HG02973 (cell line): ENCODE results near the gene EBF3.

Experiments used
- ATAC-seq: cut with Tn5 transposase; IDR thresholded peaks from one replicate; pipeline ENCODE4 v1.9.1; 2021; ENCODE audit warnings: moderate library complexity; ENCODE audit not compliant: unreplicated experiment

EBF3 gene

DNA sequence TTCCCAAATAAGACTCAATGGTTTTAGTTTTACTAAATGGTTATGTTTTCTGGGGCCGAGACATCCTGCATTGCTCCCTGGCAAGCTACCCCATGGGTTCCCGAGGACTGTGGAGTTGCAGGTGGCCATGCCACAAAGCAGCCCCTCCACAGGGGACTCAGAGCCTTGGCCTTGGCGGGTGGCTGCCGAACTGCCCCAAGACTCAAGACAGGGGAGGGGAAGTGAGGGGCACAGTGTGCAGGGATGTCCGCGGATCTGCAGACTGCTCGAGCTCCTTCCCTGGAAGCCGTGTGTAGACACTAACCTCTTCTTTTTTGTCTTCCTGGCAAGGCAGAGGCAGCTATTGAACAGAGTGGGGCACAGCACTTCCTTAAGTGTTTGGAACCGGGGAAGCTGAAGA, 154.6 kb downstream of the EBF3 start:
- no peak for ATAC-seq

- no peak for ATAC-seq
Observed at GRCh38 chr10:129808092-129808983, 155.7 kb downstream of the EBF3 start.

DNA sequence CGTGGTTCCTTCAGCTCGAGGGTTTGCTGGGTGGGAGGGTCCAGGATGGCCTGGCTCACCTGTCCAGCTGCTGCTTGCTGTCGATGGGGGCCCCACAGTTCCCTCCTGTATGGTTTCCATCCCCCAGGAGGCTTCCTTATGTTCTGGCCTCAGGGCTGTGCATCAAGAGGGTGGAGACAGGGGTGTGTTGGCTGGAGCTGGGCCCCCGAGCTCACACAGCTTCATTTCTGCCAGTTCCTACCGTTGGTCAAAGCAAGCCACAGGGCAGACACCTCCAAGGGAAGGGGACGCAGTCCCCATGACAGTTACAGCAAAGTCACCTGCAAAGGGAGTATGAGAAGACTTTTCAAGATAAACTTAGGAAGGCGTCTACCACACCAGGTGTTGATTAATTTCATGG, 156.9 kb downstream of the EBF3 start:
- no peak for ATAC-seq

DNA sequence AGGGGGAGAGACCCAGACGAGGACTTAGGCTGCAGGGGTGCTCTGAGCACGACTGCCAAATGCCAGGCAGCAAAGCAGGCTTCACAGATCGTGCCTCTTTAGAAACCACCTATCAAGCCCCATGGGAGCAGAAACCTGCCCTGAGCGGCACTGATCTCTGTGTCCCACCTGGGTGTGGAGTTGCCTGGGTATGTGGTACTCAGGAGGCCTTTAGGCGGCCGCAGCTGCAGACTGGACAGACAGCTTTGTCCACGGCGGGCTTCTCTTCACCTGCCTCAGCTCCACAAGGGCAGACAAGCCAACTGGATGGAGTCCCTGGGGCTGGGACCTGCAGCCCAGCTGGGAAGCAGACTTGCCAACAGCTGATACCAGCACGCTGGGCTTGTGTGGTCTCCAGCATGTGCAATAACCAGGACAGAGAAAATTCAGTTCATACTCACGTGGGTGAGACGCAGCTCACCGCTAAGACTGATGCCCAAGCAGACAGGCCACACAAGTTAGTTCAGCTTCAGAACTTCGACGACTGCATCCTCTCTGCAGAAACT, 163.2 kb downstream of the EBF3 start:
- no peak for ATAC-seq

DNA sequence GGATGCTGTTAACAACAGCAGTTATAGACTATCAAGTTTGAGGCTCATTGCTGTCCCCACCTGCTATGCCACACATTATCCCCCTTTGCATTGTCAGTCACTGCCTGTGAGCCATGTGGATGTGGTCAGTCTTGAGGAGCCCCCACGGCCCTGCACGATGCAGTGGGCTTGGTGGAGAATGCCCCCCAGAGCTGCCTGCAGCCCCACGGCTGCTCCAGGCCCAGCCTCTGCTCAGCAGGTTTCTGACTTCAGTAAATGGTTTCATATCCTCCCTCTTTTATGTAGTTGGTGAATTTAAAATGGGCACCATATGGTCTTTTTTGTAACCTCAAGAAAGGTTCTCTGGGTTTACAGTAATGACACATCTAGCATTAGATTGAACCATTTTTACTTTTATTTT, 164.1 kb downstream of the EBF3 start:
- no peak for ATAC-seq

DNA sequence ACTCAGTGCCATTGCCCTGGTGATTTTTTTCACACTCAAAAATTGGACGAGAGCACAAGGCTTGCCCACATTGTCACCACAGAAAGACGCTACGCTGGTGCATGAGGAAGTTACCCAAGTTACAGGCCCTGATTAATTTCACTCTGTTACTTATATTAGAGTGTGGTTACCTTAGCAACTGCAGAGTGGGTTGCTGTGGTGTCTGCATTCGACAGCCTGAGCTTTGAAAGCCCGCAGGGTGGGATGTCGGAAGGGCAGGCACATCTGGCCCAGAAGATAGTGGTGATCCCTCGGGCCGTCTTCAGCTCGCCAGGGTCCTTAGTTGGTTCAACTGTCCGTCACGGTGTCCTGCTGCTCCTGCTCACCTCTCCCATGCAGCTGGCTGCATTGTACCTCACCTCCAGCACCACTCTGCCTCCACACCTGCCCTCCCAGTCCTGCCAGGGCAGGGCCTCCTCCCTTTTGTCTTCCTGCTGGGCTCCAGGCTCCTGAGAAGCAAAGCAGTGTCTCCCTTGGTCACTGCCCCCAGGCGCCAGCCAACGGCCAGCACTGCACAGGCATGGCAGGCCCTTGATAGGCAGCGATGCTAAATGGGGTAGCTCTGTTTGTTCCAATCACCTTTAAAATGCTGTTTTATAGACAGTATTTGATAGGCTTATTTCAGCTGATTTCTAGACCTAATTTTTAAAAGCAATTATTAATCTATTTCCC, 167.2 kb downstream of the EBF3 start:
- no peak for ATAC-seq

GRCh38 chr10:129793996-129794395, 170.1 kb downstream of the EBF3 start:
- ATAC-seq, result no peak

GRCh38 chr10:129793479-129793878, 170.6 kb downstream of the EBF3 start:
- no peak for ATAC-seq

DNA sequence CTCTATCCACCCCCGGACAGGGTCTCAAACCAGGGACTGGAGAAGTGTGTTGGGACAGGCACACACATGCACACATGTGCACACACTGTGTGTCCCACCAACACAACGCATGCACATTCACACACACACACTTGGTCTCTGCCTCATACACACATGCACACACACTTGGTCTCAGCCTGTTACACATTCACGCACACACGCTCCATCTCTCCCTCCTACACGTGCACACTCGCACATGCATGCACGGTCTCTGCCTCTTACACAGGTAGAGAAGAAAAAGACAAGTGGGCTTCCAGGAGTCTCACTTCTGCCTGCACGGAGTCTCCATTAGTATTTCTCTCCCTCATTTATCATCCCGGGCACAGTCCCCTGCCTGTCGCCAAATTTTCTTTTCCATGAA, 171.2 kb downstream of the EBF3 start:
- no peak for ATAC-seq

- no peak for ATAC-seq
Observed at GRCh38 chr10:129792141-129792540, 171.9 kb downstream of the EBF3 start.

GRCh38 chr10:129790715-129791446, 173.2 kb downstream of the EBF3 start:
- no peak for ATAC-seq

DNA sequence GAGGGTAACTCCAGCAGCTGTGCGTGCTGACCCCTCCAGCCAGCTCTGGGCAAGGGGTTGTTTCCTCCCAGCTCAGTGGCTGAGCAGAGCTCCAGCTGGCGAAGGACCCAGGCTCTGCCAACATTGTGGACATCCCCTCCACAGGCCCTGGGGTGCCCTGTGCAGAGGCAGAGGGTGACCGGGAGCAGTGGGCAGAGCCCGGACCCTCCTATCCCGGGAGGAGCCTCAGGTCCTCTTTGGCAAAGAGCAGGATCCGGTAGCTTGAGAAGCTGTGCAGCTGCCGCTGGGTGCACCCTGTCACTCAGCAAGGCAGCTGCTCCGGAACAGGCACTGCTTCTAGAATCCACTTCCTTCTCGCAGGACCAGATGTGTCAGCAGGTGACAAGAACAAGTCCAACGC, 175.9 kb downstream of the EBF3 start:
- no peak for ATAC-seq

DNA sequence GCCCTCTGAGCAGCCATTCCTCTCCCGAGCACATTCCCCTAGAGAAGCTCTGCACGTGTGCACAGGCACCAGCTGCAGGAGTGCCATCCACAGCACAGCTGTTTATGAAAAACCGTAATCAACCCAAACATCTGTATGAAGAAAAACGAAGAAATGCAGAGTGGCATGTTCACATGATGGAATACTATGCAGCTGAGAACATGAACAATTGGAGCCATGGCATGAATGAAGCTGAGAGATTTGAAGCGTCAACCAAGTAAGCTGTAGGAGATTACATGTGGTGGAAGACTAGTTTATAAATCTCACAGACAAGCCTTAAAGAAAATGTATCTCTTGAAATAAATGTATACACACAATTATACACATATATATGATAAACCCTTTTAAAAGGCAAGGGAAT, 176.5 kb downstream of the EBF3 start:
- ATAC-seq, result no peak

DNA sequence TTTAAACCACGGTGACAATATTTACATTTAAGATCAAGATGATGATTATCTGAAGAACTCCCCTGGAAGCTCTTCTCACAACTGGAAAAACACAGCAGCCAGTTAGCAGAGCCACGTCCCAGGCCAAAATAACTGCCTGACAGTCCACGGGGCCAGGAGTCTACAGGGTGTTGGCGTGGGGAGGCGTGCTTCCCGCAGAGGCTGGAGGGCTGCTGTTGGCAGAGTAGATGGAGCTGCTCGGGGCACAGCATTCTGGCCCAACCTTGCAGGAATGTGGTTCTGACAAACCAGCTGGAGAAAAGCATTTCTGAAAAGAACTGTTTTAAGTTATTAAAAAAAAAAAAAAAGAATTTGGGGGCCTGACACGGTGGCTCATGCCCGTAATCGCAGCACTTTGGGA, 177.9 kb downstream of the EBF3 start:
- ATAC-seq, result no peak

DNA sequence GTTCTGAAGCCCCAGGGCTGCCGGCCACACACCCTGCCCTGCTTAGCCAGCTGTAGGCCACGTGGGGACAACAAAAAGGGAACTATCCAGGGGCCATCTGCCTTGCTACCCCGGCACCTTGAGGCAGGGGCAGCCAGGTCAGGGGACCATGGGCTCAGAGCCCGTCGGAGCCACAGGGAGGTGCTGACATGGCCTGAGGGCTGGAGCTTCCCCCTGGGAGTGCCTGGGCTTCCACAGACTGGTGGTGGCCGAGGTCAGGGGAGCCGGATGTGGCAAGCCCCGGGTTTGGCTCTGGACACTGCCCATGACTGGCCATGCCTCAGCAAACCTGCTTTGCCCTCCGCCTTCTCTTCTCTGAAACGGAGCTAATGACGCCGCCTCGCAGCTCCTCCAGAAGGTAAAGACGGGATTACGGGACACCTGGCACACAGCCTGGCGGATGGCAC, 178.5 kb downstream of the EBF3 start:
- ATAC-seq, result no peak
